AG04450 (cell line): ENCODE measurements around the gene SHOX. TPM values are rescaled to one million over a fixed set of nuclear protein-coding genes. Genes with fewer than 3 reads are reported as not detected.
"Not testable (repeated sequence)": the region's sequence is repeated elsewhere in the genome, so short reads cannot be mapped to it uniquely, and the experiment has no call there.

ENCODE experiments used
- CTCF ChIA-PET: fragments of 300-600, 350-600 bp; formaldehyde crosslinking; extraction: SDS; loops from one replicate; lab custom pipeline; 2022; ENCODE audit warnings: antibody characterized with exemption, inconsistent platforms; lab: Charles Lee
- POLR2A ChIA-PET: fragments of 350-600 bp; formaldehyde crosslinking; extraction: SDS; loops from one replicate; lab custom pipeline; 2021; ENCODE audit warnings: antibody characterized with exemption, inconsistent platforms; lab: Yijun Ruan, JAX
- DNase-seq: peaks from one replicate; pipeline ENCODE4 v3.0.0-alpha.2; 2011; ENCODE audit warnings: low read depth, low spot score
- H3K27ac ChIP-seq: one replicate; pipeline ENCODE4 v1.5.1; 2012; ENCODE audit warnings: low read depth, low read length, control low read depth
- H3K27me3 ChIP-seq: one replicate; pipeline ENCODE4 v1.6.0; 2012; ENCODE audit warnings: low read length; ENCODE audit not compliant: control insufficient read depth, insufficient read depth
- H3K4me3 ChIP-seq: 2 replicates; pipeline ENCODE4 v1.5.1; 2011; ENCODE audit warnings: mild to moderate bottlenecking, low read depth, low read length, control low read depth
- H3K9me3 ChIP-seq: 2 replicates; pipeline ENCODE4 v1.5.1; 2012; ENCODE audit warnings: low read length; ENCODE audit not compliant: control insufficient read depth, insufficient read depth
- CTCF ChIP-seq: IDR thresholded peaks from 2 replicates; pipeline ENCODE4 v1.5.1; 2011; ENCODE audit warnings: low read depth, low read length, control low read depth, inconsistent platforms
- polyA plus RNA-seq: library from polyadenylated mRNA; depleted of rRNA; stranded (reverse); fragments of >200 nt; gene quantifications from 2 replicates; pipeline ENCODE4 v1.2.3, GENCODE V29; 2011

SHOX gene
- polyA plus RNA-seq, 1 experiment: not detected

DNA sequence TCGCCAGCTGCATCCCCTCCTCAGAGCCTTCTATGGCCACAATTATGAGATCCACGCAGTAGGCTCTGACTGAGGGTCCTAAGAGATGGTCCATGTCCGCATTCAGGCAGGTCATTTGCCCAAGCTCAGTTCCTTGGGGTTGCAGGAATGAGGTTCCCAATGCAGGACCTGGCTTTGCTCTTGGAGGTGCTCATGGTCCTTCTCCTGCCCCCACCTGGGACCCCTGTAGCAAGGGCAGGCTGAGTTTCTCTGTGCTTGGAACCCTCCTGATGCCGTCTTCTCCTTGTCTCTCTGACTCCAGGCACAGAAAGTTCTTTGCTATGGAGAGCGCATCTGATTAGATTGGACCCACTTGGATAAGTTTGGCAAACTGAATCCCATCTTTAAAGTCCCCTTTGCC lies 16.5 kb upstream of the SHOX start:
- POLR2A ChIA-PET: no interaction called here
- Histone ChIP-seq H3K4me3 (no peak overlapping the region), H3K9me3 (peaks cover 62% of the 10 kb centered on the region), H3K27me3 (no peaks in the 10 kb centered on the region), H3K27ac (no peak overlapping the region)
- DNase-seq: no peak
- TF ChIP-seq CTCF: no peak
- CTCF ChIA-PET: no interaction called here

- TF ChIP-seq CTCF: no peak
- POLR2A ChIA-PET: no interaction called here
- Histone ChIP-seq H3K27ac (no peak overlapping the region), H3K4me3 (no peak overlapping the region), H3K9me3 (peaks cover 66% of the 10 kb centered on the region), H3K27me3 (no peaks in the 10 kb centered on the region)
- no peak for DNase-seq
- CTCF ChIA-PET: no interaction called here
These were observed 13.2 kb upstream of the SHOX start for GRCh38 chrX:617401-617800.

DNA sequence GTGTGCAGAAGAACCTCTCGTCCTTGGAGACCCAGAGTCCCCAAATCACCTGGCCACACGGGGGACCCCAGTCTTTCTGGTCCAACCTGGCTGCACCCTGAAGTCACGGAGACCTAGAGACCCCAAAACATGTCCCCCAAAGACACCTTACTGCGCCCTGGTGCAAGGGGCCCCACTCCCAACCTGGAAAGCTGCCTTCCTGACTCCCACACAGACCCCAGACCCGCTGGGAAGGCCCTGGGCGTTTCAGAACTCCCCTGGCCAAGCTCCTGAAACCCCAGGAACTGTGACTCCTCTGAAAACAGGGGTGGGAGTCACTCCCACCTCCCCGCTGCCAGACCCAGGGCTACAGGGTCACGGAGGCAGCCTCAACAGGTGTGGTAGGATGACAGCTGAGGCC lies 12.7 kb upstream of the SHOX start:
- no peak for TF ChIP-seq CTCF
- Histone ChIP-seq H3K9me3 (peaks cover 64% of the 10 kb centered on the region), H3K27me3 (no peaks in the 10 kb centered on the region), H3K4me3 (no peak overlapping the region), H3K27ac (no peak overlapping the region)
- CTCF ChIA-PET: no interaction called here
- no peak for DNase-seq
- POLR2A ChIA-PET: no interaction called here

DNA sequence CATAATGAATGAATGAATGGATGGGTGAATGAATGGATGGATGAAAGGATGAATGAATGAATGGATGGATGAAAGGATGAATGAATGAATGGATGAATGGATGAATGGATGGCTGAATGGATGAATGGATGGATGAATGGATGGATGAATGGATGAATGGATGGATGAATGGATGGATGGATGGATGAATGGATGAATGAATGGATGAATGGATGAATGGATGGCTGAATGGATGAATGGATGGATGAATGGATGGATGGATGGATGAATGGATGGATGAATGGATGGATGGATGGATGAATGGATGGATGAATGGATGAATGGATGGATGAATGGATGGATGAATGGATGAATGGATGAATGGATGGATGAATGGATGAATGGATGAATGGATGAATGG lies 12.3 kb upstream of the SHOX start:
- H3K27me3 ChIP-seq, CTCF ChIA-PET, POLR2A ChIA-PET, H3K27ac ChIP-seq, H3K4me3 ChIP-seq, DNase-seq: not testable (repeated sequence)
- H3K9me3 ChIP-seq: peaks cover 61% of the 10 kb centered on the region

DNA sequence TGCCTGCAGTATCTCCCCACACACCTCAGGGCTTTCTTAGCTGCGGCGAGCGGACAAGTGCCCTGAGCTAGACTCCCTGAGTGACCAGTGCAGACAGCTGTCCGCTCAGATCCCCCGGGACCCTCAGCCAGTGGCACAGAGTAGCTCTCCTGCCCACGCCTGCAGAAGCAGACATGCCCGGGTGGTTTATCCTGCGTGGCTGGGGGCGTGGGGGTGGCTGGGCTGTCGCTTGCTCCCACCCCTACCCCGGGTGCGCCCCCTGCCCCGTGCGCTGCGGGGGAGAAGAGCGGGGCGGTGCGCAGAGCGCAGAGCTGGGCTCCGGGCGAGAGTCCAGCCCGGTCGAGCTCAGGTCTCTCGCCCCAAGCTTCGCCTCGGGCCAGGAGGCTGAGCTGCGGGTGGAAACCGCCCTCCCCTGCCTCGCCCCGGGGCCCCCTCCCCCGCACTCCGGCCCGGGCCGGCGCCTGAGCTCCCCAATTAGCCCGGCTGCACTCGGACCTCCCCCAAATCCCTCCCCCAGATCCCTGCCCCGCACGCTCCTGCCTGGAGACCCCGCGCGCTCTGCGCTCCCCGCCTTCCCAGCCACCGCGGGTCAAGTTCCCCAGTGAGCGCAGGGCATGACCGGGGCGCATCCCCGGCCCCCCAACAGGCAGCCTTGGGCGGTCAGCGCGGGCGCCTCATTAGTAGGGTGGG lies 11.7 kb upstream of the SHOX start:
- Histone ChIP-seq H3K9me3 (peaks cover 61% of the 10 kb centered on the region), H3K4me3 (no peak overlapping the region), H3K27me3 (no peaks in the 10 kb centered on the region), H3K27ac (no peak overlapping the region)
- ChIA-PET POLR2A (no interaction called here), CTCF (no interaction called here)
- no peak for TF ChIP-seq CTCF
- no peak for DNase-seq

DNA sequence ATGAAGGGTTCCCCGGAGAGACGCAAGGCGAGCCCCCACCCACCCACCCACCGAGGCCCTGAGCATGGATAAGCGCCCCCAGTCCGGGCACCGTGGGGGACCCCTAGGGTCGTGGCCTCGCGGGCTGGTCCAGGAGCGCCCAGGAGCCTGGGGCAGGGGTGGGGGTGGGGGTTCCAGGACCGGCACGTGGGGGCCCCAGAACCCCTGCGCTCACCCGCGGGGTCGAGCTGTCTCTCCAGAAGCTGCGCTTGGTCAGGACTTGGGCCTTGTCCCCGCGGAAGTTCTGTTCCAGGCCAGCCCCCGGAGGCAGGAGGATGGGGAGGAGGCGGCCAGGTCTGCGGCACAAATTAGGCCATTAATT lies 11.2 kb upstream of the SHOX start:
- Histone ChIP-seq H3K27me3 (no peaks in the 10 kb centered on the region), H3K9me3 (peaks cover 62% of the 10 kb centered on the region), H3K4me3 (no peak overlapping the region), H3K27ac (no peak overlapping the region)
- no peak for TF ChIP-seq CTCF
- POLR2A ChIA-PET: no interaction called here
- CTCF ChIA-PET: no interaction called here
- DNase-seq: no peak
